Measurements from ENCODE around the gene NUP93. TPM values are rescaled to one million over a fixed set of nuclear protein-coding genes. Genes with fewer than 3 reads are reported as not detected.
A peak's percentile ranks its signal among the peaks of the same experiment; 100 is the strongest.

Gene NUP93
- total RNA-seq, 1 experiment from 2014 or later = 60.2 TPM

DNA sequence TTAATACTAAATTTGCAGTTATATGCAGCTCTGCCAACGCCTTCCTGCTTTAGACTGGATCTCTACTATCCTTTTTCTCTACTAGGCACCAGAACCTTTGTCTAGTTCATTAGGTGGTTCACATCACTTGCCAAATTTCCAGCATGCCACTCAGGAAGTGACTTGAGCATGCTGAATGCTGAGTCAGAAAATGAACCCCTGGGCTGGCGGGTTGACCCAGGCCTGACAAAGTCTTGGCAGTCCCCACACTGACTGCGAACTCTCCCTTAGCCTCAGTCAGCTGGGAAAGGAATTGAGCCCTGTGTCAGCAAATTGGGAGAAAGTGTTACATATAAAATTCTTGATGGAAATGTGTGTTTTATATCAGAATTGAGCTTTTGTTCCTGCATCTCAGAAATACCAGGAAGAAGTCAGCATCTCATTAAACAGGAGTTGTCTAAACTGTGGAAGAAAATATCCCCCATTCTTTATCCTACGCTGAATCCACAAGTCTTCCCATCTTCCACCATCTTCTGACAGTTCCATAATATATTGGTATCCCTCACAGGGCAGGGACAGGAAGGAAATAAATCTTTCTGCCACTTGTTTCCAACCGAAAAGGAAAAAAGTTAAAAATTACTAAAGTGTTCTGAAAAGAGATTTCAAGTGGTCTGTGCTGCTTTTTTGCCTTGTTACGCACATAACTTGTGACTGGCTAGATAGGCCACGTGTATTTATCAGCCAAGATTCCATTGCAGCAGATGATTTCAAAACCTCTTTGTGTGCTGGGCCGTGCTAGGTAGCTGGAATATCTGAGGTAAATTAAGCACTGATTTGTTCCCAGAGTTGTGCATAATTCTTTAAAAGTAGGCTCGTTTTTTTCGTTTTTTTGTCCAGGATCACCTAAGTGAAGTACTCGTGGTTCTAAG lies 118.4 kb downstream of the NUP93 start:
- DNase-seq (ENCODE audit: unreplicated experiment) = peak; percentile 78
- Mint-ChIP-seq H3K27me3 (ENCODE audit: insufficient read depth, unreplicated experiment) (no peaks in the 10 kb centered on the region), H3K4me1 (ENCODE audit: insufficient read depth, unreplicated experiment) (peaks cover 32% of the 10 kb centered on the region), H3K36me3 (ENCODE audit: insufficient read depth, unreplicated experiment) (peaks cover 7% of the 10 kb centered on the region), H3K27ac (ENCODE audit: low read depth, unreplicated experiment) (peak overlapping the region; percentile 73), H3K9me3 (ENCODE audit: unreplicated experiment) (no peaks in the 10 kb centered on the region), H3K4me3 (ENCODE audit: unreplicated experiment) (peak overlapping the region; percentile 21)
- TF ChIP-seq, protein P1, sequence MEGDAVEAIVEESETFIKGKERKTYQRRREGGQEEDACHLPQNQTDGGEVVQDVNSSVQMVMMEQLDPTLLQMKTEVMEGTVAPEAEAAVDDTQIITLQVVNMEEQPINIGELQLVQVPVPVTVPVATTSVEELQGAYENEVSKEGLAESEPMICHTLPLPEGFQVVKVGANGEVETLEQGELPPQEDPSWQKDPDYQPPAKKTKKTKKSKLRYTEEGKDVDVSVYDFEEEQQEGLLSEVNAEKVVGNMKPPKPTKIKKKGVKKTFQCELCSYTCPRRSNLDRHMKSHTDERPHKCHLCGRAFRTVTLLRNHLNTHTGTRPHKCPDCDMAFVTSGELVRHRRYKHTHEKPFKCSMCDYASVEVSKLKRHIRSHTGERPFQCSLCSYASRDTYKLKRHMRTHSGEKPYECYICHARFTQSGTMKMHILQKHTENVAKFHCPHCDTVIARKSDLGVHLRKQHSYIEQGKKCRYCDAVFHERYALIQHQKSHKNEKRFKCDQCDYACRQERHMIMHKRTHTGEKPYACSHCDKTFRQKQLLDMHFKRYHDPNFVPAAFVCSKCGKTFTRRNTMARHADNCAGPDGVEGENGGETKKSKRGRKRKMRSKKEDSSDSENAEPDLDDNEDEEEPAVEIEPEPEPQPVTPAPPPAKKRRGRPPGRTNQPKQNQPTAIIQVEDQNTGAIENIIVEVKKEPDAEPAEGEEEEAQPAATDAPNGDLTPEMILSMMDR (IDR thresholded peaks at IDR 0.05; ENCODE audit: unreplicated experiment) = no peak
- POLR2A ChIA-PET = interaction anchor here (0.6 to 1.7 kb wide), 8 partner anchors 9 to 85 kb away, joined by 3 to 6 read pairs (median 4); partner anchors contain the start of gene HERPUD1
- intact Hi-C loops (cut with micrococcal nuclease) = no loop called here
- BruUV-seq (replicated peaks) = TSS peak; percentile 2
- CTCF ChIA-PET = interaction anchor here (0.7 to 1.3 kb wide), 5 partner anchors 10 to 252 kb away, joined by 4 to 5 read pairs (median 5); no protein-coding TSS in a partner anchor

DNA sequence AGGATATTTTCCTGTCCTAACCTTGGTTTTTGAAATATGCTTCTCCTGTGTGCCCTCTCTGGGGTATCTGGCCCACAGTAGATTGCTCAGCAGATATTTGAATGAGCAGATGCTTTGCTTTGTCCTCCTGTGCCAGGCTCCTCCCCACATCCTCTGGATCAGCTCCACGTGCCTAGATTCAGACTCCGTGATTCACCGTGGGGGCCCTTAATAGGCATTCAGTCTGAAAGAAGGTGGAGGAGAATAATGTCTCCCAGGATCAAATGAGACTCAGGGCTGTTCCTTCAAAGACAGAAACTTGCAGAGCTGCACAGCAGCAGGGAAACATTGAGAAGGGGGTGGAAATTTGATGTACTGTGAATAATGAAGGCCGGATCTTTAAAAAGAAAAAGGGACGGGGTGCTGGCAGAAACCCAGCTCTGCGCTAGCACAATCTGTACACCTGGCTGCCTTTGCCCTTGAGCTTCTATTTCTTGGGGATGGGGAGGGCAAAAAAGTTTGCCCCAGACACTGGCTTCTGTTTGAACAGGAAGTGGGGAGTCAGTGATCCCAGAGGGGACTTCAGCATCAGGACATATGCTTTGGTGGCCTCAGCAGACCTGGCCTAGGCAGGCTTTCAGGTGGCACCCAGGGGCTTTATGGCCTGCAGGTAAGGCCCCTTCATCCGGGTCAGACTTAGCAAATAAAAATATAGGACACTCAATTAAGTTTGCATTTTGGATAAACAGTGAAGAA lies 119.2 kb downstream of the NUP93 start:
- peak overlapping the region; percentile 21 for H3K4me3 Mint-ChIP-seq (ENCODE audit: unreplicated experiment)
- H3K27ac Mint-ChIP-seq (ENCODE audit: low read depth, unreplicated experiment) = peak overlapping the region; percentile 16
- TF ChIP-seq, protein P1 (IDR thresholded peaks at IDR 0.05; ENCODE audit: unreplicated experiment) = no peak
- no peaks in the 10 kb centered on the region for H3K9me3 Mint-ChIP-seq (ENCODE audit: unreplicated experiment)
- H3K27me3 Mint-ChIP-seq (ENCODE audit: insufficient read depth, unreplicated experiment) = no peaks in the 10 kb centered on the region
- intact Hi-C loops (cut with micrococcal nuclease) = no loop called here
- POLR2A ChIA-PET = interaction anchor here (0.6 to 1.7 kb wide), 7 partner anchors 12 to 84 kb away, joined by 3 to 6 read pairs (median 4); partner anchors contain the start of gene HERPUD1
- peaks cover 32% of the 10 kb centered on the region for H3K4me1 Mint-ChIP-seq (ENCODE audit: insufficient read depth, unreplicated experiment)
- BruUV-seq (replicated peaks) = no TSS peak
- DNase-seq (ENCODE audit: unreplicated experiment) = peak; percentile 81
- CTCF ChIA-PET = interaction anchor here (0.5 to 1.3 kb wide), 4 partner anchors 18 to 251 kb away, joined by 3 to 5 read pairs (median 4); no protein-coding TSS in a partner anchor
- H3K36me3 Mint-ChIP-seq (ENCODE audit: insufficient read depth, unreplicated experiment) = peaks cover 5% of the 10 kb centered on the region

DNA sequence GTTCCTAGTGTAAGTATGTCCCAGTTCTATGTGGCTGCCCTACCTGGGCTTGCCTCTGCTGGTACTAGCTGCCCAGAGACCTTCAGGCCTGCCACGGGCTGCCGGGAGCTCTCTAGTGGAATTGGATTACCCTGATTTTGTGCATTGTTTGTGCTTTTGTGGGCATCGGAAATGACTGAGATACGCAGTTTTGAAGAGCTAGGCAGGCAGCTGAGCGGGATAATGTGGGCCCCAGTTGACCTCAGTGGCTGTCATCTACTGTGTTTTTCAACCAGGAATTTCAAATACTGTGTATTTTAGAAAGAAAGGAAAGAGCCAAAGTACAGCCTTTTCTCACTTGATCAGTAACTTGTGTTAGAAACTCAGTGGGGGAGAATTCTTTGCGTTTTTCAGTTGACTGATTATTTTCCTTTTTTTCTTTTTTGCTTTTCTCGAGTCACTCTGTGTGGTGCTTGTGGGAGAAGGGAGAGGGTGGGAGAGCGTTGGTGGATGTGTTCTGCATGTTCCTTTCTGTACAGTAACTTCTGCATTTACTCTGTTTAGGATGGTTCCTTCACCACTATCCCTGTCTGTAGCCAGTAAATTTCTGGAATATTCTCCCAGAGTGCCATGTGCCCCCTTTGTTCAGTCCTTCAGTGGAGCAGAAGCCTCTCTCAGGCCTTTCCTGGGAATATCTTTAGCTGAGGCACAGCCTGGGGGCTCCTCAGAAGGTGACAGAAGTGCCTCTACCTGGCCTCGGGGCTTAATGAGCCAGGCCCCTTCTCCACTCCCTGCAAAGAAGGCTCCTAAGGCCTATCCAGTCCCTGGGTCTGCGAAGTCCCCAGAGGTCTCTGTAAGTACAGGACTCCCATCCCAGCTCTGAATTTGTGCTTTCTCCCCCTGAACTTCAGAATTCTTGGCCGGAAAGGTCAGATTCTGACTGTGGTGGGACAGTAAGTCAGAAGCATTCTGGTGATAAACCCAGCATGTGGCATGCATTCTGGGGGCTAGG lies 120.1 kb downstream of the NUP93 start:
- Mint-ChIP-seq H3K36me3 (ENCODE audit: insufficient read depth, unreplicated experiment) (peaks cover 3% of the 10 kb centered on the region), H3K4me1 (ENCODE audit: insufficient read depth, unreplicated experiment) (peaks cover 32% of the 10 kb centered on the region), H3K4me3 (ENCODE audit: unreplicated experiment) (no peak overlapping the region), H3K9me3 (ENCODE audit: unreplicated experiment) (no peaks in the 10 kb centered on the region), H3K27ac (ENCODE audit: low read depth, unreplicated experiment) (peak overlapping the region; percentile 16), H3K27me3 (ENCODE audit: insufficient read depth, unreplicated experiment) (no peaks in the 10 kb centered on the region)
- ChIA-PET CTCF (interaction anchor here (0.5 to 1.3 kb wide), 5 partner anchors 14 to 327 kb away, joined by 3 to 5 read pairs (median 3); no protein-coding TSS in a partner anchor), POLR2A (interaction anchor here (0.7 to 1.2 kb wide), 5 partner anchors 20 to 84 kb away, joined by 3 to 4 read pairs (median 4); no protein-coding TSS in a partner anchor)
- intact Hi-C loops (cut with micrococcal nuclease) = no loop called here
- DNase-seq (ENCODE audit: unreplicated experiment) = no peak
- TF ChIP-seq, protein P1 (IDR thresholded peaks at IDR 0.05; ENCODE audit: unreplicated experiment) = no peak
- BruUV-seq (replicated peaks) = no TSS peak

Data from MCF 10A (cell line).